GM23338 (cell line): ENCODE results near the gene FERMT3.

Experiments
- CREB1 ChIP-seq: fragments of 250-450 bp; sonication (Bioruptor Pico); IDR thresholded peaks from 2 replicates; pipeline ENCODE4 v1.5.0; 2020; ENCODE audit warnings: low read depth, mild to moderate bottlenecking, moderate library complexity
- CTCF ChIP-seq, 2 experiments: fragments of 200-600 bp in 1 of 2; sonication (generic) in 1 of 2; conservative IDR thresholded peaks; 2 replicates each; pipeline versions ENCODE4 v1.5.1 to v1.6.1; 2016 to 2017; ENCODE audit warnings: antibody characterized with exemption in 2 of 2, low read depth in 2 of 2, mild to moderate bottlenecking in 2 of 2, moderate library complexity in 1 of 2
- EZH2 ChIP-seq: fragments of 200-600 bp; sonication (generic); IDR thresholded peaks from one replicate; pipeline ENCODE4 v1.8.0; 2017; ENCODE audit warnings: antibody characterized with exemption, mild to moderate bottlenecking, low read depth; ENCODE audit not compliant: unreplicated experiment
- EZH2phosphoT487 ChIP-seq: fragments of 200-600 bp; sonication (generic); IDR thresholded peaks from one replicate; pipeline ENCODE4 v1.8.1; 2018; ENCODE audit warnings: antibody characterized with exemption; ENCODE audit not compliant: unreplicated experiment
- JUNB ChIP-seq: IDR thresholded peaks from one replicate; pipeline ENCODE4 v1.6.1; 2016; ENCODE audit warnings: antibody characterized with exemption; ENCODE audit not compliant: unreplicated experiment
- NANOG ChIP-seq: IDR thresholded peaks from 2 replicates; pipeline ENCODE4 v1.6.1; 2016; ENCODE audit warnings: antibody characterized with exemption, borderline replicate concordance
- POLR2AphosphoS5 ChIP-seq: IDR thresholded peaks from 2 replicates; pipeline ENCODE4 v1.6.1; 2016; ENCODE audit warnings: antibody characterized with exemption, low read depth
- STAT1 ChIP-seq: IDR thresholded peaks from one replicate; pipeline ENCODE4 v1.6.1; 2016; ENCODE audit warnings: antibody characterized with exemption; ENCODE audit not compliant: unreplicated experiment
- ZNF114 ChIP-seq: fragments of 250-450 bp; sonication (Bioruptor Pico); IDR thresholded peaks from 2 replicates; pipeline ENCODE4 v1.5.0; 2020; ENCODE audit warnings: mild to moderate bottlenecking, moderate library complexity
- TF ChIP-seq, protein P1 (sequence below): IDR thresholded peaks from one replicate; pipeline ENCODE4 v1.6.1; 2018; ENCODE audit warnings: antibody characterized with exemption; ENCODE audit not compliant: unreplicated experiment
- TF ChIP-seq, protein P2 (sequence below): IDR thresholded peaks from 2 replicates; pipeline ENCODE4 v1.6.1; 2016; ENCODE audit warnings: antibody characterized with exemption

DNA sequence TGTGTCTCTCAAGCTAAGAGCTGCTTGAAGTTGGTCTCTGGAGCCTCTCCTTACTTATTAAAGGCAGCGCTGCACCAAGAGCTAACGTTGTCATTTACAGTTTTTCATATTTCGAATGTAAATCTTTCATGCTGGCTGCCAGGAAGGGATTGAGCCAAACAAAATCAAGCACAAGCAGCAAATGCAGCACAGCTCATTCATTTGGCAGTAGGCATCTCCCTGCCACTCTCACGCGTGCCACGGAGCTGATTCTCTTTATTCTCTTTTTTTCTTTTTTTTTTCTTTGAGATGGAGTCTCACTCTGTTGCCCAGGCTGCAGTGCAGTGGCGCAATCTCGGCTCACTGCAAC, 26.4 kb downstream of the FERMT3 start:
- TF ChIP-seq CTCF (conservative IDR thresholded peaks at IDR 0.05; ENCODE audit: low read depth in 2 of 2) (no peak), EZH2 (no peak), EZH2phosphoT487 (no peak), JUNB (no peak), POLR2AphosphoS5 (no peak), CREB1 (CRISPR knock-in tag) (no peak), STAT1 (no peak), ZNF114 (CRISPR knock-in tag) (no peak), NANOG (no peak)
- TF ChIP-seq, protein P1, sequence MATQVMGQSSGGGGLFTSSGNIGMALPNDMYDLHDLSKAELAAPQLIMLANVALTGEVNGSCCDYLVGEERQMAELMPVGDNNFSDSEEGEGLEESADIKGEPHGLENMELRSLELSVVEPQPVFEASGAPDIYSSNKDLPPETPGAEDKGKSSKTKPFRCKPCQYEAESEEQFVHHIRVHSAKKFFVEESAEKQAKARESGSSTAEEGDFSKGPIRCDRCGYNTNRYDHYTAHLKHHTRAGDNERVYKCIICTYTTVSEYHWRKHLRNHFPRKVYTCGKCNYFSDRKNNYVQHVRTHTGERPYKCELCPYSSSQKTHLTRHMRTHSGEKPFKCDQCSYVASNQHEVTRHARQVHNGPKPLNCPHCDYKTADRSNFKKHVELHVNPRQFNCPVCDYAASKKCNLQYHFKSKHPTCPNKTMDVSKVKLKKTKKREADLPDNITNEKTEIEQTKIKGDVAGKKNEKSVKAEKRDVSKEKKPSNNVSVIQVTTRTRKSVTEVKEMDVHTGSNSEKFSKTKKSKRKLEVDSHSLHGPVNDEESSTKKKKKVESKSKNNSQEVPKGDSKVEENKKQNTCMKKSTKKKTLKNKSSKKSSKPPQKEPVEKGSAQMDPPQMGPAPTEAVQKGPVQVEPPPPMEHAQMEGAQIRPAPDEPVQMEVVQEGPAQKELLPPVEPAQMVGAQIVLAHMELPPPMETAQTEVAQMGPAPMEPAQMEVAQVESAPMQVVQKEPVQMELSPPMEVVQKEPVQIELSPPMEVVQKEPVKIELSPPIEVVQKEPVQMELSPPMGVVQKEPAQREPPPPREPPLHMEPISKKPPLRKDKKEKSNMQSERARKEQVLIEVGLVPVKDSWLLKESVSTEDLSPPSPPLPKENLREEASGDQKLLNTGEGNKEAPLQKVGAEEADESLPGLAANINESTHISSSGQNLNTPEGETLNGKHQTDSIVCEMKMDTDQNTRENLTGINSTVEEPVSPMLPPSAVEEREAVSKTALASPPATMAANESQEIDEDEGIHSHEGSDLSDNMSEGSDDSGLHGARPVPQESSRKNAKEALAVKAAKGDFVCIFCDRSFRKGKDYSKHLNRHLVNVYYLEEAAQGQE = no peak
- TF ChIP-seq, protein P2, sequence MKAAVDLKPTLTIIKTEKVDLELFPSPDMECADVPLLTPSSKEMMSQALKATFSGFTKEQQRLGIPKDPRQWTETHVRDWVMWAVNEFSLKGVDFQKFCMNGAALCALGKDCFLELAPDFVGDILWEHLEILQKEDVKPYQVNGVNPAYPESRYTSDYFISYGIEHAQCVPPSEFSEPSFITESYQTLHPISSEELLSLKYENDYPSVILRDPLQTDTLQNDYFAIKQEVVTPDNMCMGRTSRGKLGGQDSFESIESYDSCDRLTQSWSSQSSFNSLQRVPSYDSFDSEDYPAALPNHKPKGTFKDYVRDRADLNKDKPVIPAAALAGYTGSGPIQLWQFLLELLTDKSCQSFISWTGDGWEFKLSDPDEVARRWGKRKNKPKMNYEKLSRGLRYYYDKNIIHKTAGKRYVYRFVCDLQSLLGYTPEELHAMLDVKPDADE = no peak
